Stimulated activated CD4-positive, alpha-beta T cell treated with anti-CD3 and anti-CD28 coated beads, Interleukin-12 subunit alpha, Interleukin-12 subunit beta, amount 100 ng/mL, for 24 hours (primary cell): ENCODE results near the gene LBHD1.
"Not testable (repeated sequence)": the region's sequence is repeated elsewhere in the genome, so short reads cannot be mapped to it uniquely, and the experiment has no call there.

Experiments
- DNase-seq, 2 experiments: peaks; one replicate each; pipeline ENCODE4 v3.0.0-alpha.2; 2020; ENCODE audit warnings: low read depth in 2 of 2

Gene LBHD1

DNA sequence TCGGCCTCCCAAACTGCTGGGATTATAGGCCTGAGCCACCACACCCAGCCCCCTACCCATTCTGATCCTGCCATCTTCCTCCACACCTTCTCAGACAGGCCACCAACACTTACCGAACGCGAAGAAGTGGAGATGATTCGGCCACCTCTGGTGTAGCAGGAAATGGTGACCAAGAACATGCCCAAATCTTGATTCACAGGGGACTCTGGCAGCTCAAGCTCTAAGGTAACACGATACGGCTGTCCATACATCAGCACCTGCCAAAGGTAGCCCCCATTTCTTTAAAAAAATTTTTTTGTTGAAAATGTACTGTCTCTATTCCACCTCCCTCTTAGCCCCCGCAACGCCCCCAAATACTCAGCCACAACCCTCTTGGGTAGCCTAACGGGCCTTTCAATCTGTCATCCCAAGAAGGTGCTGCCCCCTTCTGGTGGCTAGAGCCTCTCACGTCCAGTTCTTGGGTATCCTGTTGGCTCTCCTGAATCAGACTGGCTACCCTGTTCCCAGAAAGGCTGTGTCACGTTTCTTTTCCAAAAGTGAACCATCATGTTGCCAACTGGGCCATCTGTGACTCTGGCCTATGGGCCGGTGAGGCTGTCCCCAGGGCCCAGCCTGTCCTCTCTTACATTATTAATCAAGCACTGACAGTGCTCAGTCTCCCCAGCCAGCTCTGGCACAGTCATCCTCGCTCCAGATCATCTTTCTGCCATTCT, 22.5 kb upstream of the LBHD1 start:
- DNase-seq: peak; percentile 37 to 67

GRCh38 chr11:62693624-62694023, 21.6 kb upstream of the LBHD1 start:
- DNase-seq: not testable (repeated sequence)

- no peak for DNase-seq
These were observed 17.5 kb upstream of the LBHD1 start, which contains the start of gene LRRN4CL for GRCh38 chr11:62689421-62690183. Gene LRRN4CL (minus strand): TSS chr11:62689530. CDS start chr11:62688508, 1,022 bp downstream.

GRCh38 chr11:62688491-62688890, 16.4 kb upstream of the LBHD1 start:
- DNase-seq: no peak

GRCh38 chr11:62687508-62688396, 15.7 kb upstream of the LBHD1 start:
- no peak for DNase-seq

- DNase-seq: no peak
These were observed 10.5 kb upstream of the LBHD1 start for GRCh38 chr11:62682518-62682917.

DNA sequence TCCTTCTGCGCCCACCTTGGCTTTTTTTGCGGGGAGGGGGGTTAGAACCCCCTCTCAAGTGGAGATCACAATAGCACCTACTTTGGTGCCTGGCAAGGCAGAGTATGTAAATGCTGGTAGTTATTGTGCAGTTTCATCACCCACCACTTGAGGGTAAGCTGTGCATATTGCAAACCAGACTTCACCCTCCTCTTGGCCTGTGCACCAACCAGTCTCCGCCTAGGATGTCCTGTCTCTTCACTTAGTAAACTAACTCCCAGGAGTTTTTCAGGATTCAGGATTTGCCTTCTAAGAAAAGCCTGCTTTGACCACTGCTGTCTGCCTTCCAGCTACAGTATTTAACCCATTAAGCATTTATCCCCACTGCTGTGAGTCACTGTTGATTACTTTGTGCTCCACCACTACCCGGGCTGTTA, 8.8 kb upstream of the LBHD1 start:
- DNase-seq: no peak

DNA sequence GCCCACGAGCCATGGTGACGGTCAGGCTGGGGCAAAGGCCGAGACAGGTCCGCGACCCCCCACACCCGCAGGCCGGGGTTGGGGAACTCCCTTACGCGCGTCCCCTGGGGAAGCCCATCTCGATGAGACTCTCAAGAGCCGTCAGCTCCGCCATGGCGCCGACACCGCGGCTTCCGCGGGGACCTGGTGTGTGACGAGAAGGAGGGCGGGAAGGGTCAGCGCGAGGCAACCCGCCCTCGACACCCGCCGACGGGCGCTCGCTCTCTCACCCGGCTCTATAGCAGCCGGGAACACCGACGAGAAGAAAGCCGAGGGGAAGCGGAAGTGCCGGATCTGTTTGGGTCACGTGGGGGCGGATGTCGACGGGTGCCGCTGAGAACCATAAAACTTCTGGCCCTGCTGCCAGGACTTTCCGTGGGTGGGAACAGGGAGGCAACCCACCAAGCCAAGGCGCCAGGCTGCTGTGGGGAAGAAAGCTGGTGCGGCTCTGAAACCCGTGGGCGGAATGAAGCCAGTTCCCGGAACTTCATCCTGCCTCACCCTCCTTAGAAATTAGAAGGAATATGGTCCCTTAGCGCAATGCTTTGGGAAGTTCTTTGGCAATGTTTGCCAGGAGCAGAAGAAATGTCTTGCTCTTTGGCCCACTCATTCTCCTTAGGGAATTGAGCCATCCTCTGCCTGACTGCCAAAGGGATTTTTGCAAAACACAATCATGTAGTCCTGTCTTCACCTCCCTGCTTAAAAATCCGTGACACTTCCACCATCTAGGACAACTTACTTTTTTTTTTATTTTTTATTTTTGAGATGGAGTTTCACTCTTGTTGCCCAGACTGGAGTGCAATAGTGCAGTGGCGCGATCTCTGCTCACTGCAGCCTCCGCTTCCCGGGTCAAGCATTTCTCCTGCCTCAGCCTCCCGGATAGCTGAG, 7.0 kb upstream of the LBHD1 start, which contains the start of gene UBXN1:
Gene UBXN1, minus strand, starts transcription at position 304 of the 927 bp plus-strand sequence. Its CDS starts 150 bp downstream, at position 154.
- DNase-seq: peak; percentile 71 to 86

- no peak for DNase-seq
These were observed 6.3 kb upstream of the LBHD1 start for GRCh38 chr11:62678433-62678769.

DNA sequence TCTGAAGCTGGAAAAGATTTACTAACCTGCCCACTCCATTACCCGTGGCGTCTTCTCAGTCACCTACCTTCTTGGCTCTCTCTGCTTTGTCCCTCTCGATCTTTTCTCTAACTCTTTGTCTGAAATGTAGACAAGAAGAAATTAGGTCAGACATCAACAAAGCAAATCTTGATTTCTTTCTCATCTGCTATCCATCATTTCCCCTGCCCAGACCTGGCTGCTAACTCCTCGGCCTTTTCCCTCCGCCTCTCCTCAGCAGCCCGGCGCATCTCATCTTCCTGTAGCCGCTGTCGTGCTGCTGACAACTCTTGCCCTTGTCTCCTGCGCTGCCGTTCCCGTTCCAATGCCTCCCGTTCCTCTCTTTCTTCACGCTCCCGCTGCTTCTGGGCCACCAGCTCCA, 5.6 kb upstream of the LBHD1 start:
- no peak for DNase-seq

DNA sequence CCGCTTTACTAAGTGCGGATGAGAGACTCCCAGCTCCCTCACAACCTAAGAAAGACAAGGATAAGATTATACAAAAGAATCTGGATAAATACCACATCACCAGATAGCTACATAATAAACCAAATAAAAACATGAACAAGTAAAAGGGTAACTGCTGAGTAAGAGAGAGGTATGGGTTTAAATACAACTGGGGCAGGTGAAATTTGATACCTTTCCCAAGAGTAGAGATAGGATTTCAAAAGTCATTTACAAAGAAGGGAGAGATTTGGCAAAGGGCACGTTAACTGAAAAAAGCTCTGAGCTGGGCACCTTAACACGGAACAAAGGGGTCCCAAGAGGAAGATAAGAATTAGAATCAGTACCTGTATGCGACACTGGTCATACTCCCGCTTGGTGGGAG, 5.1 kb upstream of the LBHD1 start:
- no peak for DNase-seq

DNA sequence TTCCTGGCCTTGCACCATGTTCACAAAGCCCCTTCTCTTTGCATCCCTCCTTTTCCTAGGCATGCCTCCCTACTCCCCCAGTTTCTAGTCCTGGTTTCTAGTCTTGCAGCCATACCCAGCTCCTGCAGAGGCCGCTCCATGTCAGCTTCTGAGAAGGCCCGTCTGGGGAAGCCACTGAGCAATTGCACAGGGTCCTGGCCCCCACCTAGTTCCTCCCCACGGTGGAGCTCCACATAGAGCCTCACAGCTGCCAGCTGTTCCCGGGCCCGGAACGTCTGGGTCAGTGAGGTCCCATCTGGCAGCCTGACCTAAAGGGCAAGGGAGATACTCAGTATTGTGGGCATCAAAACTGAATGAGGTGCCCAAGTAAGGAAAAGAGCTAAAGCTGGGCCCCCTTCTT, 4.6 kb upstream of the LBHD1 start:
- no peak for DNase-seq

DNA sequence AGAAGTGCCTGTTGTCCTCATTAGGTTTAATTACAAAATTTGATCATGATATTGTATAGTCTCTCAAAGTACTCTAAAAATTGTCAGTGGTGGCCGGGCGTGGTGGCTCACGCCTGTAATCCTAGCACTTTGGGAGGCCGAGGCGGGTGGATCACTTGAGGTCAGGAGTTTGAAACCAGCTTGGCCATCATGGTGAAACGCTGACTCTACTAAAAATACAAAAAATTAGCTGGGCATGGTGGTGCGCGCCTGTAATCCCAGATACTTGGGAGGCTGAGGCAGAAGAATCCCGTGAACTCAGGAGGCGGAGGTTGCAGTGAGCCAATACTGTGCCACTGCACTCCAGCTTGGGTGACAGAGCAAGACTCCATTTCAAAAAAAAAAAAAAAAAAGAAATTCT, 3.3 kb upstream of the LBHD1 start:
- not testable (repeated sequence) for DNase-seq

GRCh38 chr11:62673196-62673525, 1.1 kb upstream of the LBHD1 start:
- no peak for DNase-seq

DNA sequence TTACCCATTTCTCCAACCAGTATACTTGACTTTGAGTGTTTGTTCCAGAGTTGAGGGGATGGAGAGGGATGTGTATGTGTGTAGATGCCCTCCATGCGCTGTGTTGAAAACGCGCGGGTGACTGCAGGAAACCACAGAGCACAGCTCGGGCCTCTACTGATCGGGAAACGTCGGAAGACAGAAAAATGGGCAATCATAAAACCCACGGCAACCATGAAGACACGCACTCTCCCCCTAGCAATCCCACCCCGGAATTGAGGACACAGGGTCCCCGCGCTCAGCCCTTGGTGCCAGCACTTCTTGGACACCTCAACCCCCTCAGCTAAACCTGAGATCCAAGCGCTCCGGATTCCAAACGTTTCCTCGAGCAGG, 845 bp downstream of the LBHD1 start:
- DNase-seq: no peak

DNA sequence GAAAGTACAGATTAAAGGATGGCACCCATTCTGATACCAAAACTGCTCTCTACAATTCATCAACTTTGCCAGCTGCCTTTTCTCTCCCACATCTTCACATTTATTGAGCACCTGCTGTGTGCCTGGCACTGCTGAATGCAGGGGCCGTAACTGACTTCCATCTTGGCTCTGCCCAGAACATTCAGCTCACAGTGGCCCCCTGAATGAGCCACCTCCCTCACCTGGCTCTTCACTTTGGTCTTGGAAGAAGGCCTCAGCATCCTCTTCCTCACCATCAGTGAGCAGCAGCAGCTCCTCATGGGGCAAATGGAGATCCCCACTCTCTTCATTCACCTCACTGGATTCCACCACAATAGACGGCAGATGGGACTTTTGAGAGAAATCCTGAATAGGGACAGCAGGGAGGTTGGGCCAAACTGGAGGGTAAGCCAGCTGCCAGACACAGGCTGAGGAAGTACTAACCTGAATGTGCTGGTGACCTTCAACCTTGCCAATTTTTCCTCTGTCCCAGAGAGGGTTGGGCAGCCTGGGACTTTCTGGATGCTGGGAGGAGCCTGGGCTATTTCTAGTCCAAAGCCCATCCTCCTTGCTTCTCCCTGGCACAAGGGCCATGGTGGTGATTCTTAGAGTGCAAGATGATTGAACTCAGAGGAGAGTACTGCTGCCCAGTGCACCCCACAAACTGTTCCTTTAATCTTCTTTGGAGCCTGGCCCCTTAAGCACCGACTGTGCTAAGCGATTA, 2.5 kb downstream of the LBHD1 start:
- no peak for DNase-seq

DNA sequence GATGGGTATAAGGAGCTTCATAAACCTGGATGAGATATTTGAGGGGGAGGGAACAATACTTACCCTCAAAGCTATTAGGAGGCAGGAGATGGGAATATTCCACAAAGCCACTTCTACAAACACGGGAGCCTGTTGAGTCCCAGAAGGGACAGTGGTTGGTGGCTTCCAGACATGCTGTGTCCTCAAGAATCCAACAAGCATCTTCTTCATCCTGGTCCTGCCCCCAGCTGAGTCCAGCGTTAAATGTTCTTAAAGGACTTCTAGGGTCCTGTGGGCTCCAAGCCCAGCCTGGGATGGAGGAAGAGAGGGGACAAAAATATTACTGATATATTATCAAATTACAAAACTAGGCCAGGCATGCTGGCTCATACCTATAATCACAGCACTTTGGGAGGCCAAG, 4.6 kb downstream of the LBHD1 start:
- no peak for DNase-seq

DNA sequence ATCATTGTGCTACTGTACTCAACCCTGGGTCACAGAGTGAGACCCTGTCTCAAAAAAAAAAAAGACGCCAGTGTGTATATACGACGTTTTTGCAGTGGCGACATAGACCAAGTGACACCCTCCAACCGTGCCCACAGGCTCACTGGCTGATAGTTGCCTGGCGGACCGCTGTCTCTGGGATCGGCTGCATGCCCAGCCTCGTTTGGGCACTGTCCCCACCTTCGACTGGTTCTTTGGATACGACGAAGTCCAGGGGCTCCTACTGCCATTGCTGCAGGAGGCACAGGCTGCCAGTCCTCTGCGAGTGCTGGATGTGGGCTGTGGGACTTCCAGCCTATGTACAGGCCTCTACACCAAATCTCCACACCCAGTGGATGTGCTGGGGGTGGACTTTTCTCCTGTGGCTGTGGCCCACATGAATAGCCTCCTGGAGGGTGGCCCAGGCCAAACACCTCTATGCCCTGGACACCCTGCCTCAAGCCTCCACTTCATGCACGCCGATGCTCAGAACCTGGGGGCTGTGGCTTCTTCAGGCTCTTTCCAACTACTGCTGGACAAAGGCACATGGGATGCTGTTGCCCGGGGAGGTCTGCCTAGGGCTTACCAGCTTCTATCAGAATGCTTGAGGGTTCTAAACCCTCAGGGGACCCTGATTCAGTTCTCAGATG, 5.7 kb downstream of the LBHD1 start:
- no peak for DNase-seq

- peak in 1 of 2 experiments; percentile 46 for DNase-seq
These were observed 6.3 kb downstream of the LBHD1 start for GRCh38 chr11:62665599-62666258.
